HEK293 (cell line): Measurements from ENCODE around the gene NDUFS2.

Experiments
- BCL11B ChIP-seq: fragments of 450-650 bp; formaldehyde crosslinking; IDR thresholded peaks from 2 replicates; pipeline ENCODE4 v1.5.1; 2016; ENCODE audit warnings: low read depth, missing biosample characterization, missing genetic modification characterization
- CTCF ChIP-seq: fragments of 450-650 bp; formaldehyde crosslinking; IDR thresholded peaks from 2 replicates; pipeline ENCODE4 v1.5.1; 2016; ENCODE audit warnings: missing biosample characterization, missing genetic modification characterization
- GFI1B ChIP-seq: fragments of 450-650 bp; formaldehyde crosslinking; IDR thresholded peaks from 2 replicates; pipeline ENCODE4 v1.5.1; 2016; ENCODE audit warnings: missing biosample characterization, missing genetic modification characterization
- GLIS1 ChIP-seq: fragments of 450-650 bp; formaldehyde crosslinking; IDR thresholded peaks from 2 replicates; pipeline ENCODE4 v1.5.1; 2016; ENCODE audit warnings: missing biosample characterization, missing genetic modification characterization
- OSR2 ChIP-seq: fragments of 450-650 bp; formaldehyde crosslinking; IDR thresholded peaks from 2 replicates; pipeline ENCODE4 v1.5.1; 2016; ENCODE audit warnings: missing biosample characterization, missing genetic modification characterization
- PRDM6 ChIP-seq: fragments of 450-650 bp; formaldehyde crosslinking; IDR thresholded peaks from 2 replicates; pipeline ENCODE4 v1.5.1; 2017; ENCODE audit warnings: missing biosample characterization, missing genetic modification characterization
- ZBTB1 ChIP-seq: fragments of 450-650 bp; formaldehyde crosslinking; IDR thresholded peaks from 2 replicates; pipeline ENCODE4 v1.5.1; 2016; ENCODE audit warnings: missing biosample characterization, missing genetic modification characterization
- ZBTB44 ChIP-seq: fragments of 450-650 bp; IDR thresholded peaks from 2 replicates; pipeline ENCODE4 v1.5.1; 2018; ENCODE audit warnings: missing biosample characterization, mild to moderate bottlenecking, missing genetic modification characterization
- ZBTB8A ChIP-seq: fragments of 450-650 bp; formaldehyde crosslinking; IDR thresholded peaks from 2 replicates; pipeline ENCODE4 v1.5.1; 2016; ENCODE audit warnings: missing biosample characterization, missing genetic modification characterization
- ZNF202 ChIP-seq: fragments of 450-650 bp; formaldehyde crosslinking; IDR thresholded peaks from 2 replicates; pipeline ENCODE4 v1.5.1; 2016; ENCODE audit warnings: missing biosample characterization, missing genetic modification characterization, borderline replicate concordance
- ZNF280C ChIP-seq: fragments of 450-650 bp; formaldehyde crosslinking; IDR thresholded peaks from 2 replicates; pipeline ENCODE4 v1.5.1; 2016; ENCODE audit warnings: missing biosample characterization, missing genetic modification characterization
- ZNF366 ChIP-seq: fragments of 450-650 bp; formaldehyde crosslinking; conservative IDR thresholded peaks from 2 replicates; pipeline ENCODE4 v1.5.1; 2016; ENCODE audit warnings: missing biosample characterization, missing genetic modification characterization
- ZNF501 ChIP-seq: fragments of 450-650 bp; formaldehyde crosslinking; IDR thresholded peaks from 2 replicates; pipeline ENCODE4 v1.5.1; 2016; ENCODE audit warnings: missing biosample characterization, missing genetic modification characterization
- ZNF514 ChIP-seq: fragments of 450-650 bp; formaldehyde crosslinking; IDR thresholded peaks from 2 replicates; pipeline ENCODE4 v1.5.1; 2016; ENCODE audit warnings: missing biosample characterization, missing genetic modification characterization
- ZNF571 ChIP-seq: fragments of 450-650 bp; formaldehyde crosslinking; IDR thresholded peaks from 2 replicates; pipeline ENCODE4 v1.5.0; 2017; ENCODE audit warnings: missing biosample characterization, missing genetic modification characterization
- ZNF623 ChIP-seq: fragments of 450-650 bp; formaldehyde crosslinking; IDR thresholded peaks from 2 replicates; pipeline ENCODE4 v1.5.1; 2016; ENCODE audit warnings: missing biosample characterization, missing genetic modification characterization
- ZNF660 ChIP-seq: fragments of 450-650 bp; IDR thresholded peaks from 2 replicates; pipeline ENCODE4 v1.5.1; 2018; ENCODE audit warnings: missing biosample characterization, mild to moderate bottlenecking, missing genetic modification characterization
- ZNF701 ChIP-seq: fragments of 450-650 bp; formaldehyde crosslinking; IDR thresholded peaks from 2 replicates; pipeline ENCODE4 v1.5.1; 2016; ENCODE audit warnings: missing biosample characterization, missing genetic modification characterization
- ZNF776 ChIP-seq: fragments of 450-650 bp; formaldehyde crosslinking; IDR thresholded peaks from 2 replicates; pipeline ENCODE4 v1.5.0; 2017; ENCODE audit warnings: missing biosample characterization, missing genetic modification characterization, borderline replicate concordance
- ZNF785 ChIP-seq: fragments of 450-650 bp; formaldehyde crosslinking; IDR thresholded peaks from 2 replicates; pipeline ENCODE4 v1.5.1; 2016; ENCODE audit warnings: missing biosample characterization, missing genetic modification characterization
- TF ChIP-seq, protein P1 (sequence below): fragments of 450-650 bp; formaldehyde crosslinking; conservative IDR thresholded peaks from 2 replicates; pipeline ENCODE4 v1.5.1; 2016; ENCODE audit warnings: low read depth, missing biosample characterization, missing genetic modification characterization
- TF ChIP-seq, protein P2 (sequence below): fragments of 450-650 bp; formaldehyde crosslinking; IDR thresholded peaks from 2 replicates; pipeline ENCODE4 v1.5.1; 2017; ENCODE audit warnings: missing biosample characterization, mild to moderate bottlenecking, missing genetic modification characterization, moderate library complexity
- TF ChIP-seq, protein P3 (sequence below): fragments of 450-650 bp; formaldehyde crosslinking; IDR thresholded peaks from 2 replicates; pipeline ENCODE4 v1.5.1; 2016; ENCODE audit warnings: missing biosample characterization, missing genetic modification characterization

The NDUFS2 gene

DNA sequence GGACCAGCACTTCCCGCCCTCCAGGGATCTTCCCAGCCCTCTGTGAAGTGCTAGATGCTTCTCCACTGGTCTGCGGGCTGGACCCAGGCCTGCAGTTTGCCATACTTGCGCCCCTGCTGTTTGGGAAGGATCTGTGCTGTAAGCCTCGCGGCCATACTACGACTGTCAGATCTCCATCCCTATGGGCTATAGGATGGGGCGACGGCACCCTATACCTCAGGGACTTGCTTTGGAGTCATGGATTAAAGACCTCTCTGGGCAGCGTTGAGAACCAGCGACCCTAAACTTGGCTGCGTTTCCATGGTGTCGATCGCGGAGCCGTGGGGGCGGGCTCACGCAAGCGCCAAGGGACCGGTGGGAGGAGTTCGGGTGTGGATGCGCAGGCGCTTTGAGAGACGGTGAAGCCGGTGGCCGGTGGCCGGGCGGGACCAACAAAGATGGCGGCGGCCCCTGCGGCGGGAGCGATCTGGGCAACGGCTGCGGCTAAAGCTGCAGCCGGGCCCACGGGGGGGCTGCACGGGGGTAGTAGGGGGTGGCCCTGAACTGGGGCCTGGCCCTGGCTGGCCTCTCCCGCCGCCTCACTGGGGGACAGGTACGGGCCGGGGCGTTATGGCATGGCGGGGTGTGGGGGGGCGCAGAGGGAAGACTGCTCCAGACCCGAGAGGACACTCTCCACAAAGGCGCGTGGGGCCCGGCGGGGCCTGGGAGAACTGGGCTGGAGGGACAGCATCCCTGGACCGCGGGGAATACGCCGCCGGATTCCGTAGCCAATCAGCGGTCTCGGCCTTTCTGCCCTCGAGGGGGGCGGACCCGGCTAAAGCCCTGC lies 42.9 kb upstream of the NDUFS2 start, which contains the start of gene USP21 (continued):
- TF ChIP-seq ZNF280C = no peak
- TF ChIP-seq ZBTB8A (tag by site-specific recombination) = peak; percentile 34; the same call in 1 of the 2 replicates
- TF ChIP-seq ZNF785 (tag by site-specific recombination) = no peak
- TF ChIP-seq ZNF514 (tag by site-specific recombination) = no peak
- TF ChIP-seq ZNF701 (tag by site-specific recombination) = no peak
- TF ChIP-seq CTCF (tag by site-specific recombination) = peak; percentile 48; the same call in 1 of the 2 replicates
- TF ChIP-seq ZNF660 = 0 out of 2 replicates have a peak, but pooled peaks have one; percentile 49
- TF ChIP-seq ZBTB1 = no peak
- no peak for TF ChIP-seq GFI1B
- TF ChIP-seq, protein P1, sequence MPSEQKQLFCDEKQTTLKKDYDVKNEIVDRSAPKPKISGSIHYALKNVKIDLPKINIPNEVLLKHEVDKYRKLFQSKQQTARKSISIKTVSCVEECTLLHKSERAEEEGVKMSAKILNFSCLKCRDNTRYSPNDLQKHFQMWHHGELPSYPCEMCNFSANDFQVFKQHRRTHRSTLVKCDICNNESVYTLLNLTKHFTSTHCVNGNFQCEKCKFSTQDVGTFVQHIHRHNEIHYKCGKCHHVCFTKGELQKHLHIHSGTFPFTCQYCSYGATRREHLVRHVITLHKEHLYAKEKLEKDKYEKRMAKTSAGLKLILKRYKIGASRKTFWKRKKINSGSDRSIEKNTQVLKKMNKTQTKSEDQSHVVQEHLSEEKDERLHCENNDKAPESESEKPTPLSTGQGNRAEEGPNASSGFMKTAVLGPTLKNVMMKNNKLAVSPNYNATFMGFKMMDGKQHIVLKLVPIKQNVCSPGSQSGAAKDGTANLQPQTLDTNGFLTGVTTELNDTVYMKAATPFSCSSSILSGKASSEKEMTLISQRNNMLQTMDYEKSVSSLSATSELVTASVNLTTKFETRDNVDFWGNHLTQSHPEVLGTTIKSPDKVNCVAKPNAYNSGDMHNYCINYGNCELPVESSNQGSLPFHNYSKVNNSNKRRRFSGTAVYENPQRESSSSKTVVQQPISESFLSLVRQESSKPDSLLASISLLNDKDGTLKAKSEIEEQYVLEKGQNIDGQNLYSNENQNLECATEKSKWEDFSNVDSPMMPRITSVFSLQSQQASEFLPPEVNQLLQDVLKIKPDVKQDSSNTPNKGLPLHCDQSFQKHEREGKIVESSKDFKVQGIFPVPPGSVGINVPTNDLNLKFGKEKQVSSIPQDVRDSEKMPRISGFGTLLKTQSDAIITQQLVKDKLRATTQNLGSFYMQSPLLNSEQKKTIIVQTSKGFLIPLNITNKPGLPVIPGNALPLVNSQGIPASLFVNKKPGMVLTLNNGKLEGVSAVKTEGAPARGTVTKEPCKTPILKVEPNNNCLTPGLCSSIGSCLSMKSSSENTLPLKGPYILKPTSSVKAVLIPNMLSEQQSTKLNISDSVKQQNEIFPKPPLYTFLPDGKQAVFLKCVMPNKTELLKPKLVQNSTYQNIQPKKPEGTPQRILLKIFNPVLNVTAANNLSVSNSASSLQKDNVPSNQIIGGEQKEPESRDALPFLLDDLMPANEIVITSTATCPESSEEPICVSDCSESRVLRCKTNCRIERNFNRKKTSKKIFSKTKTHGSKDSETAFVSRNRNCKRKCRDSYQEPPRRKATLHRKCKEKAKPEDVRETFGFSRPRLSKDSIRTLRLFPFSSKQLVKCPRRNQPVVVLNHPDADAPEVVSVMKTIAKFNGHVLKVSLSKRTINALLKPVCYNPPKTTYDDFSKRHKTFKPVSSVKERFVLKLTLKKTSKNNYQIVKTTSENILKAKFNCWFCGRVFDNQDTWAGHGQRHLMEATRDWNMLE (tag by site-specific recombination) = no peak
- no peak for TF ChIP-seq ZBTB44
- TF ChIP-seq ZNF202 (tag by site-specific recombination) = no peak
- TF ChIP-seq, protein P2, sequence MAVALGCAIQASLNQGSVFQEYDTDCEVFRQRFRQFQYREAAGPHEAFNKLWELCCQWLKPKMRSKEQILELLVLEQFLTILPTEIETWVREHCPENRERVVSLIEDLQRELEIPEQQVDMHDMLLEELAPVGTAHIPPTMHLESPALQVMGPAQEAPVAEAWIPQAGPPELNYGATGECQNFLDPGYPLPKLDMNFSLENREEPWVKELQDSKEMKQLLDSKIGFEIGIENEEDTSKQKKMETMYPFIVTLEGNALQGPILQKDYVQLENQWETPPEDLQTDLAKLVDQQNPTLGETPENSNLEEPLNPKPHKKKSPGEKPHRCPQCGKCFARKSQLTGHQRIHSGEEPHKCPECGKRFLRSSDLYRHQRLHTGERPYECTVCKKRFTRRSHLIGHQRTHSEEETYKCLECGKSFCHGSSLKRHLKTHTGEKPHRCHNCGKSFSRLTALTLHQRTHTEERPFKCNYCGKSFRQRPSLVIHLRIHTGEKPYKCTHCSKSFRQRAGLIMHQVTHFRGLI (tag by site-specific recombination) = peak; percentile 12; the same call in 1 of the 2 replicates
- TF ChIP-seq ZNF501 = peak; percentile 87
- no peak for TF ChIP-seq PRDM6 (tag by site-specific recombination)
- TF ChIP-seq GLIS1 (tag by site-specific recombination) = peak; percentile 43; the same call in 1 of the 2 replicates
- no peak for TF ChIP-seq OSR2 (tag by site-specific recombination)
- no peak; the same call in 1 of the 2 replicates for TF ChIP-seq ZNF623
- 0 out of 2 replicates have a peak, but pooled peaks have one; percentile 14 for TF ChIP-seq ZNF366 (tag by site-specific recombination)
- no peak for TF ChIP-seq BCL11B (tag by site-specific recombination)
- TF ChIP-seq, protein P3, sequence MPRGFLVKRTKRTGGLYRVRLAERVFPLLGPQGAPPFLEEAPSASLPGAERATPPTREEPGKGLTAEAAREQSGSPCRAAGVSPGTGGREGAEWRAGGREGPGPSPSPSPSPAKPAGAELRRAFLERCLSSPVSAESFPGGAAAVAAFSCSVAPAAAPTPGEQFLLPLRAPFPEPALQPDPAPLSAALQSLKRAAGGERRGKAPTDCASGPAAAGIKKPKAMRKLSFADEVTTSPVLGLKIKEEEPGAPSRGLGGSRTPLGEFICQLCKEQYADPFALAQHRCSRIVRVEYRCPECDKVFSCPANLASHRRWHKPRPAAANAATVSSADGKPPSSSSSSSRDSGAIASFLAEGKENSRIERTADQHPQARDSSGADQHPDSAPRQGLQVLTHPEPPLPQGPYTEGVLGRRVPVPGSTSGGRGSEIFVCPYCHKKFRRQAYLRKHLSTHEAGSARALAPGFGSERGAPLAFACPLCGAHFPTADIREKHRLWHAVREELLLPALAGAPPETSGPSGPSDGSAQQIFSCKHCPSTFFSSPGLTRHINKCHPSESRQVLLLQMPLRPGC (tag by site-specific recombination) = no peak
- TF ChIP-seq ZNF776 (tag by site-specific recombination) = no peak
- TF ChIP-seq ZNF571 (tag by site-specific recombination) = no peak
